GM10248 (cell line): ENCODE measurements around the gene LRR1.
A peak's percentile ranks its signal among the peaks of the same experiment; 100 is the strongest.

ENCODE experiments used
- CTCF ChIA-PET: fragments of 300-600 bp; sonication (Branson Sonifier 250); formaldehyde crosslinking; extraction: SDS; loops from one replicate; lab custom pipeline; 2021; ENCODE audit warnings: antibody characterized with exemption; lab: Yijun Ruan, JAX
- POLR2A ChIA-PET: fragments of 350-650 bp; sonication (Branson Sonifier 250); formaldehyde crosslinking; extraction: SDS; loops from one replicate; lab custom pipeline; 2020; ENCODE audit warnings: antibody characterized with exemption; lab: Yijun Ruan, JAX
- DNase-seq: peaks from one replicate; pipeline ENCODE4 v3.0.0; 2012; ENCODE audit errors: extremely low spot score
- CTCF ChIP-seq: IDR thresholded peaks from 2 replicates; pipeline ENCODE4 v1.5.1; 2012; ENCODE audit warnings: mild to moderate bottlenecking, low read depth; ENCODE audit errors: extremely low read depth, missing control alignments, control extremely low read depth

Gene LRR1

GRCh38 chr14:49623941-49624839, 25.4 kb downstream of the LRR1 start:
- POLR2A ChIA-PET = interaction anchor here (0.5 to 1.5 kb wide), 5 partner anchors 10 to 38 kb away, joined by 3 to 7 read pairs (median 5); partner anchors contain the start of genes DNAAF2, LRR1 and RPS29
- CTCF ChIA-PET = interaction anchor here (2.1 to 7.5 kb wide), 2 partner anchors 10 to 38 kb away, joined by 5 to 76 read pairs; partner anchors contain the start of genes DNAAF2 and RPS29
- peak; percentile 27 for DNase-seq
- no peak for TF ChIP-seq CTCF

- peak; percentile 93 for DNase-seq
- ChIA-PET CTCF (interaction anchor here (0.6 to 6.6 kb wide), 36 partner anchors 9 to 1151 kb away, joined by 3 to 76 read pairs (median 5); partner anchors contain the start of genes KLHDC2, LRR1, MGAT2 and NEMF), POLR2A (interaction anchor here (0.7 to 2.2 kb wide), 5 partner anchors 10 to 133 kb away, joined by 3 to 16 read pairs (median 4); partner anchors contain the start of genes KLHDC2, MGAT2, RPL36AL and RPS29)
- TF ChIP-seq CTCF = peak; percentile 94
Observed at GRCh38 chr14:49633640-49634546, 35.2 kb downstream of the LRR1 start.

GRCh38 chr14:49634547-49635334, 36.0 kb downstream of the LRR1 start, which contains the start of gene DNAAF2:
Gene DNAAF2 (minus strand): TSS chr14:49635244. CDS start chr14:49635149, 95 bp downstream.
- CTCF ChIA-PET = interaction anchor here (0.7 to 6.6 kb wide), 33 partner anchors 8 to 1150 kb away, joined by 3 to 76 read pairs (median 5); partner anchors contain the start of genes KLHDC2, LRR1, MGAT2 and NEMF
- DNase-seq = peak; percentile 53
- no peak for TF ChIP-seq CTCF
- POLR2A ChIA-PET = interaction anchor here (1.0 to 2.2 kb wide), 5 partner anchors 11 to 132 kb away, joined by 4 to 16 read pairs (median 5); partner anchors contain the start of genes KLHDC2, MGAT2, RPL36AL and RPS29

- POLR2A ChIA-PET = interaction anchor here (0.6 kb wide), 1 partner anchor 202 kb away, joined by 4 read pairs; no protein-coding TSS in a partner anchor
- TF ChIP-seq CTCF = no peak
- CTCF ChIA-PET = interaction anchor here (6.6 kb wide), 1 partner anchor 14 kb away, joined by 76 read pairs; the partner anchor contains the start of genes MGAT2 and RPL36AL
- no peak for DNase-seq
Observed at GRCh38 chr14:49636866-49637265, 38.1 kb downstream of the LRR1 start.

GRCh38 chr14:49637534-49638078, 38.9 kb downstream of the LRR1 start:
- POLR2A ChIA-PET = no interaction called here
- no peak for TF ChIP-seq CTCF
- DNase-seq = no peak
- CTCF ChIA-PET = interaction anchor here (0.6 to 6.6 kb wide), 4 partner anchors 10 to 599 kb away, joined by 3 to 76 read pairs (median 4); partner anchors contain the start of genes MGAT2 and RPL36AL
